T-cell (primary cell): ENCODE measurements around the gene NIPSNAP2. TPM values are rescaled to one million over a fixed set of nuclear protein-coding genes. Genes with fewer than 3 reads are reported as not detected.
A peak's percentile ranks its signal among the peaks of the same experiment; 100 is the strongest.
"Not testable (repeated sequence)": the region's sequence is repeated elsewhere in the genome, so short reads cannot be mapped to it uniquely, and the experiment has no call there.

Source experiments
- ATAC-seq, 4 experiments: fragments of 200-7000 bp in 3 of 4; fragments of 150-1000 bp in 1 of 4; cut with Tn5 transposase; replicated peaks in 1 of 4; 1 replicate in 3 of 4; 2 replicates in 1 of 4; pipeline ENCODE4 v1.10.0; 2021; ENCODE audit warnings: moderate library complexity in 3 of 4, mild to moderate bottlenecking in 2 of 4, moderate number of reproducible peaks in 1 of 4
- CTCF ChIA-PET, 2 donors: fragments of 300-600 bp; sonication (Branson Sonifier 250); formaldehyde crosslinking; loops; one replicate each; lab custom pipeline; 2022; ENCODE audit warnings: antibody characterized with exemption in 2 of 2; lab: Charles Lee
- POLR2A ChIA-PET, 2 donors: fragments of 300-600 bp; sonication (Branson Sonifier 250); formaldehyde crosslinking; loops; one replicate each; lab custom pipeline; 2022; ENCODE audit warnings: antibody characterized with exemption in 2 of 2; lab: Charles Lee
- DNase-seq, 35 experiments: peaks; one replicate each; pipeline versions ENCODE4 v3.0.0 to v3.0.0-alpha.2; 2013 to 2023
- H3K27ac ChIP-seq: one replicate; pipeline ENCODE4 v1.5.1; 2013; ENCODE audit warnings: low read length
- H3K27me3 ChIP-seq, 2 experiments: replicated peaks in 1 of 2; 1 replicate in 1 of 2; 2 replicates in 1 of 2; pipeline versions ENCODE4 v1.6.1 to v1.7.0; 2013; ENCODE audit warnings: low read length in 1 of 2, mixed read lengths in 1 of 2; ENCODE audit not compliant: control insufficient read depth in 2 of 2, insufficient read depth in 2 of 2; ENCODE audit errors: extremely low read depth in 1 of 2
- H3K36me3 ChIP-seq, 2 donors: 1 replicate in 1 of 2; 2 replicates in 1 of 2; pipeline versions ENCODE4 v1.6.1 to v1.7.0; 2013; ENCODE audit warnings: low read length in 1 of 2; ENCODE audit not compliant: control insufficient read depth in 2 of 2, insufficient read depth in 1 of 2; ENCODE audit errors: extremely low read depth in 1 of 2
- H3K4me1 ChIP-seq, 2 experiments: 1 replicate in 1 of 2; 2 replicates in 1 of 2; pipeline versions ENCODE4 v1.6.1 to v1.7.0; 2013; ENCODE audit warnings: low read length in 2 of 2, mixed read lengths in 1 of 2; ENCODE audit not compliant: insufficient read depth in 2 of 2, control insufficient read depth in 1 of 2; ENCODE audit errors: extremely low read depth in 1 of 2
- H3K4me3 ChIP-seq, 2 donors: 1 replicate in 1 of 2; 2 replicates in 1 of 2; pipeline versions ENCODE4 v1.5.1 to v1.7.0; 2013; ENCODE audit warnings: mild to moderate bottlenecking in 2 of 2, low read length in 1 of 2, moderate library complexity in 1 of 2; ENCODE audit not compliant: control insufficient read depth in 1 of 2; ENCODE audit errors: extremely low read depth in 1 of 2
- H3K9me3 ChIP-seq: 2 replicates; pipeline ENCODE4 v1.7.0; 2013
- H3K27ac Mint-ChIP-seq, 2 donors: one replicate each; pipeline ENCODE4 v1.8.0; 2020 to 2021; ENCODE audit warnings: mild to moderate bottlenecking in 2 of 2, mixed read lengths in 2 of 2
- H3K27me3 Mint-ChIP-seq, 2 donors: one replicate each; pipeline ENCODE4 v1.8.0; 2021 to 2022; ENCODE audit warnings: mixed read lengths in 2 of 2
- H3K36me3 Mint-ChIP-seq: one replicate; pipeline ENCODE4 v1.8.0; 2021; ENCODE audit warnings: mixed read lengths
- H3K4me1 Mint-ChIP-seq, 3 donors: one replicate each; pipeline ENCODE4 v1.8.0; 2020 to 2022; ENCODE audit warnings: mixed read lengths in 3 of 3, mild to moderate bottlenecking in 1 of 3
- H3K4me3 Mint-ChIP-seq, 3 donors: one replicate each; pipeline ENCODE4 v1.8.0; 2020 to 2022; ENCODE audit warnings: mild to moderate bottlenecking in 3 of 3, mixed read lengths in 3 of 3, moderate library complexity in 3 of 3
- H3K9me3 Mint-ChIP-seq, 3 donors: one replicate each; pipeline ENCODE4 v1.8.0; 2020 to 2022; ENCODE audit warnings: mixed read lengths in 3 of 3
- WGBS: methylation state at CpG from one replicate; pipeline ENCODE4 v1.1.5; 2013; ENCODE audit warnings: missing lambda C conversion rate; ENCODE audit not compliant: insufficient coverage; 5-methylcytosine and 5-hydroxymethylcytosine counted together
- total RNA-seq, 35 experiments: library from RNA in 6 of 35; stranded (reverse) in 6 of 35; fragments of 120-200 nt in 1 of 35; gene quantifications; one replicate each; pipeline versions ENCODE4 v1.2.1 to v1.2.4 and lab custom pipeline; 2013 to 2026

Gene NIPSNAP2
- total RNA-seq, 5 donors from 2014 or later (not counting 1 experiment from before 2014, with no cell fraction given), result 24.1 to 38.6 (median 28.4) TPM

DNA sequence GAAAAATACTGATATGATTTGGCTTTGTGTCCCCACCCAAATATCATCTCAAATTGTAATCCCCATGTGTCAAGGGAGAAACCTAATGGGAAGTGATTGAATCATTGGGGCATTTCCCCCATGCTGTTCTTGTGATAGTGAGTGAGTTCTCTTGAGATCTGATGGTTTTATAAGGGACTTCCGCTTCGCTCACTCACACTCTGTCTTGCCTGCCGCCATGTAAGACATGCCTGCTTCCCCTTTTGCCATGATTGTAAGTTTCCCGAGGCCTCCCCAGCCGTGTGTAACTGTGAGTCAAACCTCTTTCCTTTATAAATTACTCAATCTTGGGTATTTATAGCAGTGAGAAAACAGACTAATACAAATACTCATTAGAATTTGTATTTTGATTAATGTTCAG lies 17.8 kb upstream of the NIPSNAP2 start:
- WGBS, result no CpG with 5 or more reads among the region's 5 CpGs
- H3K36me3 Mint-ChIP-seq, result peaks cover 8% of the 10 kb centered on the region
- H3K9me3 Mint-ChIP-seq, result peaks cover 3 to 20% (median 8%) of the 10 kb centered on the region in 3 donors
- H3K27me3 Mint-ChIP-seq, result peaks cover 0 to 2% of the 10 kb centered on the region in 2 donors
- Histone ChIP-seq H3K9me3 (no peaks in the 10 kb centered on the region), H3K27me3 (peaks cover 0 to 3% of the 10 kb centered on the region in 2 experiments), H3K27ac (no peak overlapping the region), H3K36me3 (no peaks in the 10 kb centered on the region), H3K4me3 (no peak overlapping the region), H3K4me1 (peaks cover 0 to 6% of the 10 kb centered on the region in 2 experiments)
- ChIA-PET CTCF (no interaction called here), POLR2A (no interaction called here)
- peaks cover under 1 to 3% (median 2%) of the 10 kb centered on the region in 3 donors for H3K4me1 Mint-ChIP-seq
- no peak for DNase-seq
- ATAC-seq, result no peak
- H3K4me3 Mint-ChIP-seq, result no peak overlapping the region
- no peak overlapping the region for H3K27ac Mint-ChIP-seq

DNA sequence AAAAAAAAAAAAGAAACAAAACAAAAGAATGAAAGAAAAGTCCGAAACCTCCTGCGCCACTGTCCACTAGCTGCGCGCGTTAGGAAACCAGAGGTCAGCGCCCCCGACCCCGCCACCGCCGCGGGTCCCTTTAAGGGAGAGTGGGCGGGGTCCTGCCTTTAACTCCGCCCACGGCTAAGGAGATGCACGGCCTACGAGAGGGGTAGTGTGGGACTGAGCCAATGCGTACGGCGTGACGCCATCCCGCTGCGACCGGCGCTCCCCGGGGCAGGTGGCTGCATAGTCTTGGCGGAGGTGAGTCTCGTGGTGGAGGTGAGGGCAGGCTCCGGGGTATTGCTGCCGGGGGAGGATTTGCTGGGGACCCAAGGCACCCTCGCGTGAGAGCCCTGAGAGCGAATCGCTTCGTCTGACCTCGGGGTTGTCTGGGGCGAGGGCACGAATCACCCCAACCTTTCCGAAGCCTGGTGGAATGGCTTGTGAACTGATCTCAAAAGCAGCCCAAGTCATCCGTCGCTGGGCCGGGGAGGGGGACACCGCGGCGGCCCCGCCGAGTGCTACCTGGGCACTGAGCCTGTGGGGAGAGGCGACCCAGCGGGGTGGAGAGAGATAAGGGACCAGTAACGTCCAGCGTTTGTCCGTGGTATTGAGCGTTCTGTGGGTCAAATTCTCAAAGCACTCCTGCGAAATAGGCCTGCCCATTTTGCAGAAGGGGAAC lies 12.6 kb upstream of the NIPSNAP2 start, which contains the start of gene MRPS17:
MRPS17 (plus strand) TSS at position 241 of the 715 bp plus-strand sequence. CDS start 1,319 bp downstream, outside the sequence.
- WGBS, result 1% methylated on average over 42 of the region's 53 CpGs
- H3K4me1 ChIP-seq, result peaks cover 4 to 20% of the 10 kb centered on the region in 2 experiments
- peak within 1 kb of the TSS; percentile 79 to 91 for H3K27ac Mint-ChIP-seq
- ATAC-seq (peak; percentile 99 to 100 (median 100)), DNase-seq (peak; percentile 83 to 97 (median 93))
- peaks cover 0 to 3% of the 10 kb centered on the region in 2 experiments for H3K27me3 ChIP-seq
- peaks cover 14% of the 10 kb centered on the region for H3K36me3 Mint-ChIP-seq
- peaks cover 24 to 32% (median 31%) of the 10 kb centered on the region in 3 donors for H3K4me1 Mint-ChIP-seq
- peak within 1 kb of the TSS; percentile 77 for H3K27ac ChIP-seq
- CTCF ChIA-PET, result interaction anchor here in 1 of 2 donors (0.6 kb wide), 1 partner anchor 112 kb away, joined by 3 read pairs; the partner anchor contains the start of gene SUMF2
- H3K9me3 Mint-ChIP-seq, result no peaks in the 10 kb centered on the region
- POLR2A ChIA-PET, result no interaction called here
- H3K36me3 ChIP-seq, result peaks cover 11 to 12% of the 10 kb centered on the region in 2 donors
- peaks cover 0 to 2% of the 10 kb centered on the region in 2 donors for H3K27me3 Mint-ChIP-seq
- peak within 1 kb of the TSS; percentile 87 to 91 (median 88) for H3K4me3 Mint-ChIP-seq
- peak within 1 kb of the TSS; percentile 81 to 89 for H3K4me3 ChIP-seq
- no peaks in the 10 kb centered on the region for H3K9me3 ChIP-seq

DNA sequence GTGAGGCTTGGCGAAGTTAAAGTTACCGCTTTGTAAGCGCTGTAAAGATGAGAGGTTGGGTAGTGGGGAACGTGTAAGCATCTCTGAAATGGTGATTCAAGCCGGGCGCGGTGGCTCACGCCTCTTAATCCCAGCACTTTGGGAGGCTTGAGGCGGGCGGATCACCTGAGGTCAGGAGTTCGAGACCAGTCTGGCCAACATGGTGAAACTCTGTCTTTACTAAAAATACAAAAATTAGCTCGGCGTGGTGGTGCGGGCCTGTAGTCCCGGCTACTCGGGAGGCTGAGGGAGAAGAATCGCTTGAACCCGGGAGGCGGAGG lies 12.1 kb upstream of the NIPSNAP2 start:
- H3K4me1 Mint-ChIP-seq, result peaks cover 24 to 32% (median 31%) of the 10 kb centered on the region in 3 donors
- H3K27me3 Mint-ChIP-seq, POLR2A ChIA-PET: not testable (repeated sequence)

DNA sequence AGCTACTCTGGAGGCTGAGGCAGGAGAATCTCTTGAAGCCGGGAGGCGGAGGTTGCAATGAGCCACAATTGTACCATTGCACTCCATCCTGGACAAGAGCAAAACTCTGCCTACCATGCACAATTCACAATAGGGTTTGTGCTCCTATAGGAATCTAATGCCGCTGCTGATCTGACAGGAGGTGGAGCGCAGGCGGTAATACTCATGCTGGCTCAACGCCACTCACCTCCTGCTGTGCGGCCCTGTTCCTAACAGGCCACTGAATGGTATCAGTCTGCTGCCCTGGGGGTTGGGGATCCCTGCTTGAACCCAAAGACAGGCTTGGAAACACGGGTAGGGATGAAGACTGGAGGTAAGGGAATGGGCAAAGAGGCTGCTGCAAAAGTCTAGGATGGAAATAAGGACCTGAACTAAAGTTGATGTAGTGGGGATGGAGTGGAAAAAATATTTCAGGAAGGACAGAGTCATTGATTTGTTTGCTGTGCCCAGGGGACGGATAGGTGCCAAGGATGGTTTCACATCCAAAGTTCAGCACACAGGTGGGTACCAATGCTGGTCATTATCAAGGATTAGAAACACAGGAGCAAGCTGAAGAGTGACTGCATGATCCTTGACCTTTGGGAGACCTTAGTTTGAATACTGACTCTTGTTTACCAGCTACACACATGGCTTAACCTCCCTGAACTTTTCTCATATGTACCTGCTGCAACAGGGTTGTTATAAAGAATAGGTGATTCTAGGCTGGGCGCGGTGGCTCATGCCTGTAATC lies 10.5 kb upstream of the NIPSNAP2 start:
- H3K27me3 Mint-ChIP-seq, result no peaks in the 10 kb centered on the region
- H3K4me1 Mint-ChIP-seq, result peaks cover 24 to 32% (median 31%) of the 10 kb centered on the region in 3 donors
- no peak overlapping the region for H3K27ac Mint-ChIP-seq
- DNase-seq, result no peak
- H3K27ac ChIP-seq, result no peak overlapping the region
- 93% methylated on average over 5 of the region's 11 CpGs for WGBS
- no peak for ATAC-seq
- H3K9me3 Mint-ChIP-seq, result no peaks in the 10 kb centered on the region
- H3K36me3 ChIP-seq, result peaks cover 11 to 12% of the 10 kb centered on the region in 2 donors
- POLR2A ChIA-PET, result no interaction called here
- no peaks in the 10 kb centered on the region for H3K9me3 ChIP-seq
- peaks cover 0 to under 1% of the 10 kb centered on the region in 2 experiments for H3K27me3 ChIP-seq
- H3K36me3 Mint-ChIP-seq, result peaks cover 14% of the 10 kb centered on the region
- CTCF ChIA-PET, result no interaction called here
- peaks cover 4 to 20% of the 10 kb centered on the region in 2 experiments for H3K4me1 ChIP-seq
- H3K4me3 ChIP-seq, result no peak overlapping the region
- H3K4me3 Mint-ChIP-seq, result peak overlapping the region; percentile 87 to 91 (median 88)

More for the DNA sequence above, 12.1 kb upstream of the NIPSNAP2 start:
- Histone ChIP-seq H3K4me1 (peaks cover 4 to 20% of the 10 kb centered on the region in 2 experiments), H3K27ac (peak overlapping the region; percentile 77), H3K4me3 (peak overlapping the region; percentile 81 to 89), H3K36me3 (peaks cover 11 to 12% of the 10 kb centered on the region in 2 donors)
- 10% methylated on average over 8 of the region's 19 CpGs for WGBS
- H3K9me3 Mint-ChIP-seq, H3K27me3 ChIP-seq, ATAC-seq, CTCF ChIA-PET, H3K9me3 ChIP-seq, DNase-seq: not testable (repeated sequence)
- Mint-ChIP-seq H3K36me3 (peaks cover 14% of the 10 kb centered on the region), H3K4me3 (peak overlapping the region; percentile 87 to 91 (median 88)), H3K27ac (peak overlapping the region; percentile 79 to 91)

DNA sequence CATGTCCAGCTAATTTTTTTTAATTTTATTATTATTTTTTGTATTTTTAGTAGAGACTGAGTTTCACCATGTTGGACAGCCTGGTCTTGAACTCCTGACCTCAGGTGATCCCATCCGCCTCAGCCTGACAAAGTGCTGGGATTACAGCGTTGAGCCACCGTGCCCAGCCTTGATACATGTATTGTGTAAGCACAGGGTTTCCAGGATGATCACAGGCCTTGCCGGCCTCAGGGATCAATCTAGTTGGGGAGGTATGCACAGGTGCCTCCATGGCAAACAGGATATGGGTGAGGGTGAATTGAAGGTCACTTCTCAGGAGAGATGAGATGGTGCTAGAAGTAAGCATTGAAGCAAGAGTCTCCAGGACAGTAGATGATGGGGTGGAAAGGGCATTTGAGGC lies 7.2 kb upstream of the NIPSNAP2 start:
- H3K4me3 Mint-ChIP-seq, result no peak overlapping the region
- no peaks in the 10 kb centered on the region for H3K27me3 Mint-ChIP-seq
- no peaks in the 10 kb centered on the region for H3K9me3 Mint-ChIP-seq
- DNase-seq (no peak), ATAC-seq (no peak)
- H3K27me3 ChIP-seq, result no peaks in the 10 kb centered on the region
- peaks cover 2 to 9% of the 10 kb centered on the region in 2 experiments for H3K4me1 ChIP-seq
- POLR2A ChIA-PET, result interaction anchor here (0.6 kb wide), 2 partner anchors 36 to 51 kb away, joined by 3 to 15 read pairs; no protein-coding TSS in a partner anchor
- H3K36me3 Mint-ChIP-seq, result peaks cover 14% of the 10 kb centered on the region
- H3K27ac ChIP-seq, result no peak overlapping the region
- peaks cover 18 to 24% (median 24%) of the 10 kb centered on the region in 3 donors for H3K4me1 Mint-ChIP-seq
- no peaks in the 10 kb centered on the region for H3K9me3 ChIP-seq
- no peak overlapping the region for H3K4me3 ChIP-seq
- WGBS, result 100% methylated on average over 4 of the region's 4 CpGs
- peaks cover 11 to 12% of the 10 kb centered on the region in 2 donors for H3K36me3 ChIP-seq
- CTCF ChIA-PET, result no interaction called here
- H3K27ac Mint-ChIP-seq, result no peak overlapping the region

DNA sequence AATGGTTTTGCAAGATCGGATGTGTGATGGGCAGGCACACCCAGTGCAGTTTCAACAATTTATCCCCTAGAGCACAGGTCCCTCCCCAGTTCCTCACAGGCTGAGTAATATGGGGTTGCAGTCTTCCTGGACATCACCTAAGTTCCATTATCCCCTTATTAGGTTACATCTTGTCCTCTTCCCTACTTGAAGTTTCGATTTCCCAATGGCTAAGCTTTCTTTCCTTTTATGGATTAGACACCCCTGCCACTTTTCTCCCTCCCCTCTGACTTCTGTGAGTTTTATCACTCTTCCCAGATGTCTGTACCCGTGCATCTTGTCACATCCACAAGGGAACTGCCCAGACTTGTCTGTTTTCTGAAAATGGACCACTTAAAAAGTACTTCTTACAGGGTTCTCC lies 2.4 kb upstream of the NIPSNAP2 start:
- DNase-seq (no peak), ATAC-seq (no peak)
- ChIA-PET POLR2A (no interaction called here), CTCF (interaction anchor here (0.7 to 1.1 kb wide), 2 partner anchors 88 to 320 kb away, joined by 4 to 5 read pairs; no protein-coding TSS in a partner anchor)
- H3K27me3 Mint-ChIP-seq, result no peaks in the 10 kb centered on the region
- peaks cover 27 to 33% (median 32%) of the 10 kb centered on the region in 3 donors for H3K4me1 Mint-ChIP-seq
- no peak overlapping the region for H3K4me3 Mint-ChIP-seq
- peak overlapping the region in 1 of 2 donors; percentile 61 for H3K27ac Mint-ChIP-seq
- Histone ChIP-seq H3K36me3 (no peaks in the 10 kb centered on the region), H3K9me3 (no peaks in the 10 kb centered on the region), H3K4me1 (peaks cover 2 to 29% of the 10 kb centered on the region in 2 experiments), H3K27ac (no peak overlapping the region), H3K4me3 (no peak overlapping the region), H3K27me3 (no peaks in the 10 kb centered on the region)
- peaks cover 3% of the 10 kb centered on the region for H3K36me3 Mint-ChIP-seq
- 68% methylated on average over 2 of the region's 3 CpGs for WGBS
- H3K9me3 Mint-ChIP-seq, result no peaks in the 10 kb centered on the region
